Measurements from ENCODE around the gene FRMD1. TPM values are rescaled to one million over a fixed set of nuclear protein-coding genes. Genes with fewer than 3 reads are reported as not detected.

FRMD1 gene
- total RNA-seq, 1 experiment from 2014 or later = 0.57 TPM

DNA sequence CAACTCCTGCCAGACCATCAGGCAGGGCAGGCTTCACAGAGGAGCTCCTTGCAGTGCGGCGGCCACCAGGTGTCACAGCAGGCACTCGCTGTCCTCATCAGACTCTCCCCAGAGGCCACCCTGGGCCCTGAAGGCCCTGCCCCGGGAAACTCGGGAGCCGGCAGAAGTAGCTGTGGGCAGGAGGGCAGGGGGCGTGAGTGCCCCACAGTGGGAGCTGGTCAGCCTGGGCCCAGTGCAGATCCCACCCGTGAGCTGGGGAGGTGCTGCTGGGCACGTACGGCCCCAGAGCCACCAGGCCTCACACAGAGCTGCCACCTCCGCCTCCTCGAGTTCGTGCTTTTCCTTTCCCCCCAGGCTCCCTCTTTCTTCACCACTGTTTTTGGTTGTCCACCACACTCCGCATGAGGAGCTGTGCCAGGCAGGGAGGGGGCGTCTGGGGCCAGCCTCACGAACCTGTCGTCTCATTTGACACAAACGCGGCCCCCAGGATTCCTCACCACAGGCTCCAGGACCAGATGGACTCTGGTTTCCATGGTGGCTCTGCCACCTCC is 33.8 kb downstream of the FRMD1 start:
- Mint-ChIP-seq H3K27me3 (ENCODE audit: low read depth) (peaks cover 6% of the 10 kb centered on the region; the same call in 1 of the 2 replicates), H3K4me3 (no peak overlapping the region), H3K4me1 (no peaks in the 10 kb centered on the region), H3K27ac (no peak overlapping the region), H3K9me3 (peaks cover 10% of the 10 kb centered on the region), H3K36me3 (peaks cover 15% of the 10 kb centered on the region)
- CTCF ChIA-PET = interaction anchor here (1.0 to 2.6 kb wide), 8 partner anchors 15 to 88 kb away, joined by 3 to 12 read pairs (median 3); no protein-coding TSS in a partner anchor
- POLR2A ChIA-PET = no interaction called here
- ATAC-seq (no peak), DNase-seq (ENCODE audit: low spot score) (no peak)
- TF ChIP-seq ZNF423 (CRISPR knock-in tag; IDR thresholded peaks at IDR 0.05) (0 out of 2 replicates have a peak, but pooled peaks have one; percentile 24), ZNF219 (CRISPR knock-in tag; IDR thresholded peaks at IDR 0.05; ENCODE audit: borderline replicate concordance) (no peak)

DNA sequence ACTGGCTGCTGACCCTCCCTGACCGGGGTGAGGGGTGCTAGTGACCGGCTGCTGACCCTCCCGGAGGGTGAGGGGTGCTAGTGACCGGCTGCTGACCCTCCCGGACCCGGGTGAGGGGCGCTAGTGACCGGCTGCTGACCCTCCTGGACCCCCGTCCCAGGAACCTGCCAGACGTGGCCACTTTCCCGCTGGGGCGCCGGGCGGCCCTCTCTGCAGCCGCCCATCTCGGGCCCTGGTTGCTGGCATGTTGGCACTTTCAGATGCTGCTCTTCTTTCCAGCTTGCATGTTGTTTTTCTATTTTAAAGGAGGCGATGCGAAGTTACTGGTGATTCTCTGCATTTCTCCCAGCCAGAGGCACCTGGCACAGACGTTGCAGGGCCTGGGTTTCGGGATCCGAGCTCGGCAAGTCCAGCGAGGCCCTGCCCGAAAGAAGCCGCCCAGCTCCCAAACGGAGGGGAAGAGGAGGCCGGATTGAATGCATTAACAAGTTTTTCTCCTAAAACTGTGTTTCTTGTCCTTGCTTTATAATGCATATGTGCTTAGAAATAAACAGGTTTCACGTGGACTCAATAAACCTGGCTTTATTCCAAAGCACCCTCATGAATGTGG is 34.4 kb downstream of the FRMD1 start:
- H3K27me3 Mint-ChIP-seq (ENCODE audit: low read depth) = peaks cover 12% of the 10 kb centered on the region; the same call in 1 of the 2 replicates
- peaks cover 16% of the 10 kb centered on the region for H3K9me3 Mint-ChIP-seq
- no peak overlapping the region for H3K27ac Mint-ChIP-seq
- no peaks in the 10 kb centered on the region for H3K4me1 Mint-ChIP-seq
- DNase-seq (ENCODE audit: low spot score) (no peak), ATAC-seq (no peak)
- H3K4me3 Mint-ChIP-seq = no peak overlapping the region
- TF ChIP-seq, protein P1, sequence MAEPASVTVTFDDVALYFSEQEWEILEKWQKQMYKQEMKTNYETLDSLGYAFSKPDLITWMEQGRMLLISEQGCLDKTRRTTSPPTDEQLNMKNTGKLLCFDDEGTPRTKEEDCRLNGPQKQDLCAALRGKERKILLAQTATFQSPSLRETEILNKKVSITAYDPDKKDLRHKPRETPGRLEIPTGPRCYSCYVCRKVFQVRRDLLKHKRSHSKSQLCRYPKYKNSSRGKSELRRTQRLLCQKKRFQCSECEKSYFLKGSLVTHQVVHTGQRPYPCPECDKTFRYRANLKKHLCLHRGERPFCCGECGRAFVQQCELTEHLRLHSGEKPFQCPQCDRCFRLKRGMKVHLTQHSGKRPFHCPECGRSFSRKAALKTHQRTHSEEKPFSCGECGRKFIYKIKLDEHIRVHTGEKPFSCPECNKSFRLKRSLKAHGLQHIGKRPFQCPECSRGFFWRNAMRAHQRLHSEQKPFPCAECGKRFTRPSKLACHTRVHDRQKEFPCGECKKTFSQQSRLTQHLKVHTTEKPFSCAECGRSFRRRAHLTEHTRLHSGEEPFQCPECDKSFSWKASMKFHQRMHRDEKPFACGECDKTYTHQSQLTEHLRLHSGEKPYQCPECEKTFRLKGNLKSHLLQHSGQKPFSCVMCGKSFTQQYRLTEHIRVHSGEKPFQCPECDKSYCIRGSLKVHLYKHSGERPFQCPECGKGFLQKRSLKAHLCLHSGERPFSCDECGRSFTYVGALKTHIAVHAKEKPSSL (CRISPR knock-in tag; conservative IDR thresholded peaks at IDR 0.05) = no peak
- TF ChIP-seq, protein P2, sequence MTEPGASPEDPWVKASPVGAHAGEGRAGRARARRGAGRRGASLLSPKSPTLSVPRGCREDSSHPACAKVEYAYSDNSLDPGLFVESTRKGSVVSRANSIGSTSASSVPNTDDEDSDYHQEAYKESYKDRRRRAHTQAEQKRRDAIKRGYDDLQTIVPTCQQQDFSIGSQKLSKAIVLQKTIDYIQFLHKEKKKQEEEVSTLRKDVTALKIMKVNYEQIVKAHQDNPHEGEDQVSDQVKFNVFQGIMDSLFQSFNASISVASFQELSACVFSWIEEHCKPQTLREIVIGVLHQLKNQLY (CRISPR knock-in tag; IDR thresholded peaks at IDR 0.05) = no peak
- TF ChIP-seq ZNF416 (CRISPR knock-in tag; IDR thresholded peaks at IDR 0.05) (no peak), ESRRA (CRISPR knock-in tag; IDR thresholded peaks at IDR 0.05; ENCODE audit: borderline replicate concordance) (no peak), ZNF317 (CRISPR knock-in tag; IDR thresholded peaks at IDR 0.05; ENCODE audit: borderline replicate concordance, low read depth) (no peak), TEAD1 (CRISPR knock-in tag; IDR thresholded peaks at IDR 0.05) (no peak), STAT6 (CRISPR knock-in tag; conservative IDR thresholded peaks at IDR 0.05; ENCODE audit: low read depth) (no peak), SMAD3 (CRISPR knock-in tag; IDR thresholded peaks at IDR 0.05; ENCODE audit: borderline replicate concordance) (no peak), ZNF219 (CRISPR knock-in tag; IDR thresholded peaks at IDR 0.05; ENCODE audit: borderline replicate concordance) (no peak), NR3C1 (CRISPR knock-in tag; conservative IDR thresholded peaks at IDR 0.05; ENCODE audit: low read depth) (no peak), E2F4 (CRISPR knock-in tag; IDR thresholded peaks at IDR 0.05; ENCODE audit: borderline replicate concordance, low read depth) (no peak), SMAD4 (CRISPR knock-in tag; IDR thresholded peaks at IDR 0.05) (no peak)
- TF ChIP-seq, protein P3, sequence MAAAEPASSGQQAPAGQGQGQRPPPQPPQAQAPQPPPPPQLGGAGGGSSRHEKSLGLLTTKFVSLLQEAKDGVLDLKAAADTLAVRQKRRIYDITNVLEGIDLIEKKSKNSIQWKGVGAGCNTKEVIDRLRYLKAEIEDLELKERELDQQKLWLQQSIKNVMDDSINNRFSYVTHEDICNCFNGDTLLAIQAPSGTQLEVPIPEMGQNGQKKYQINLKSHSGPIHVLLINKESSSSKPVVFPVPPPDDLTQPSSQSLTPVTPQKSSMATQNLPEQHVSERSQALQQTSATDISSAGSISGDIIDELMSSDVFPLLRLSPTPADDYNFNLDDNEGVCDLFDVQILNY (CRISPR knock-in tag; IDR thresholded peaks at IDR 0.05) = no peak
- POLR2A ChIA-PET = no interaction called here
- peaks cover 21% of the 10 kb centered on the region for H3K36me3 Mint-ChIP-seq
- CTCF ChIA-PET = interaction anchor here (1.0 to 2.6 kb wide), 7 partner anchors 15 to 88 kb away, joined by 3 to 12 read pairs (median 3); no protein-coding TSS in a partner anchor
